Memory B cell (primary cell): ENCODE measurements around the gene DCP1B.
"Not testable (repeated sequence)": the region's sequence is repeated elsewhere in the genome, so short reads cannot be mapped to it uniquely, and the experiment has no call there.

Experiments used
- ATAC-seq: fragments of 150-1000 bp; cut with Tn5 transposase; 2 replicates; pipeline ENCODE4 v1.10.0; 2021; ENCODE audit warnings: low read depth, mild to moderate bottlenecking, moderate library complexity
- DNase-seq, 2 donors: peaks; one replicate each; pipeline ENCODE4 v3.0.0; 2022; ENCODE audit warnings: low spot score in 2 of 2
- H3K27ac Mint-ChIP-seq: one replicate; pipeline ENCODE4 v1.8.0; 2022; ENCODE audit warnings: mild to moderate bottlenecking, moderate library complexity, mixed read lengths
- H3K27me3 Mint-ChIP-seq: one replicate; pipeline ENCODE4 v1.8.0; 2022; ENCODE audit warnings: mixed read lengths
- H3K36me3 Mint-ChIP-seq: one replicate; pipeline ENCODE4 v1.8.0; 2022; ENCODE audit warnings: mild to moderate bottlenecking, mixed read lengths
- H3K4me1 Mint-ChIP-seq: one replicate; pipeline ENCODE4 v1.8.0; 2022; ENCODE audit warnings: mixed read lengths
- H3K4me3 Mint-ChIP-seq: one replicate; pipeline ENCODE4 v1.8.0; 2022; ENCODE audit warnings: mild to moderate bottlenecking, moderate library complexity, mixed read lengths
- H3K9me3 Mint-ChIP-seq: one replicate; pipeline ENCODE4 v1.8.0; 2022; ENCODE audit warnings: mixed read lengths

The DCP1B gene

GRCh38 chr12:1974812-1975211 lies 29.4 kb downstream of the DCP1B start:
- no peak overlapping the region for H3K27ac Mint-ChIP-seq
- no peak overlapping the region for H3K4me3 Mint-ChIP-seq
- H3K27me3 Mint-ChIP-seq: no peaks in the 10 kb centered on the region
- H3K9me3 Mint-ChIP-seq: no peaks in the 10 kb centered on the region
- no peaks in the 10 kb centered on the region for H3K4me1 Mint-ChIP-seq
- H3K36me3 Mint-ChIP-seq: peaks cover 7% of the 10 kb centered on the region
- ATAC-seq (no peak), DNase-seq (no peak)

GRCh38 chr12:1972856-1973317 lies 31.4 kb downstream of the DCP1B start:
- DNase-seq (no peak), ATAC-seq (no peak)
- peaks cover 5% of the 10 kb centered on the region for H3K36me3 Mint-ChIP-seq
- no peak overlapping the region for H3K4me3 Mint-ChIP-seq
- H3K27ac Mint-ChIP-seq: no peak overlapping the region
- no peaks in the 10 kb centered on the region for H3K4me1 Mint-ChIP-seq
- no peaks in the 10 kb centered on the region for H3K27me3 Mint-ChIP-seq
- no peaks in the 10 kb centered on the region for H3K9me3 Mint-ChIP-seq

GRCh38 chr12:1972260-1972659 lies 32.0 kb downstream of the DCP1B start:
- Mint-ChIP-seq H3K27me3 (no peaks in the 10 kb centered on the region), H3K4me1 (no peaks in the 10 kb centered on the region), H3K9me3 (no peaks in the 10 kb centered on the region), H3K36me3 (peaks cover 5% of the 10 kb centered on the region), H3K4me3 (no peak overlapping the region), H3K27ac (no peak overlapping the region)
- DNase-seq (no peak), ATAC-seq (no peak)

GRCh38 chr12:1970331-1970900 lies 33.8 kb downstream of the DCP1B start:
- H3K4me1 Mint-ChIP-seq: no peaks in the 10 kb centered on the region

GRCh38 chr12:1966561-1967226 lies 37.6 kb downstream of the DCP1B start:
- H3K4me1 Mint-ChIP-seq: no peaks in the 10 kb centered on the region
- H3K27ac Mint-ChIP-seq: no peak overlapping the region
- ATAC-seq (no peak), DNase-seq (no peak)
- no peak overlapping the region for H3K4me3 Mint-ChIP-seq
- H3K9me3 Mint-ChIP-seq: no peaks in the 10 kb centered on the region
- H3K36me3 Mint-ChIP-seq: peaks cover 16% of the 10 kb centered on the region
- no peaks in the 10 kb centered on the region for H3K27me3 Mint-ChIP-seq

More at GRCh38 chr12:1970331-1970900, 33.8 kb downstream of the DCP1B start:
- H3K27me3 Mint-ChIP-seq: no peaks in the 10 kb centered on the region
- H3K36me3 Mint-ChIP-seq: peaks cover 12% of the 10 kb centered on the region
- DNase-seq (no peak), ATAC-seq (no peak)
- no peak overlapping the region for H3K4me3 Mint-ChIP-seq
- no peak overlapping the region for H3K27ac Mint-ChIP-seq
- H3K9me3 Mint-ChIP-seq: no peaks in the 10 kb centered on the region

- ATAC-seq (no peak), DNase-seq (no peak)
- peaks cover 24% of the 10 kb centered on the region for H3K36me3 Mint-ChIP-seq
- H3K4me1 Mint-ChIP-seq: no peaks in the 10 kb centered on the region
- H3K9me3 Mint-ChIP-seq: no peaks in the 10 kb centered on the region
- no peak overlapping the region for H3K4me3 Mint-ChIP-seq
- no peak overlapping the region for H3K27ac Mint-ChIP-seq
- no peaks in the 10 kb centered on the region for H3K27me3 Mint-ChIP-seq
These were observed 38.3 kb downstream of the DCP1B start for GRCh38 chr12:1965916-1966315.

- Mint-ChIP-seq H3K27me3 (no peaks in the 10 kb centered on the region), H3K4me1 (no peaks in the 10 kb centered on the region), H3K36me3 (peaks cover 36% of the 10 kb centered on the region), H3K9me3 (peaks cover 4% of the 10 kb centered on the region), H3K27ac (peak overlapping the region; percentile 47), H3K4me3 (no peak overlapping the region)
- no peak for DNase-seq
- ATAC-seq: no peak
These were observed 41.9 kb downstream of the DCP1B start for GRCh38 chr12:1962051-1963020.

GRCh38 chr12:1956716-1957115 lies 47.5 kb downstream of the DCP1B start:
- Mint-ChIP-seq H3K27me3 (no peaks in the 10 kb centered on the region), H3K36me3 (peaks cover 29% of the 10 kb centered on the region), H3K4me1 (no peaks in the 10 kb centered on the region), H3K9me3 (peaks cover 4% of the 10 kb centered on the region), H3K4me3 (no peak overlapping the region), H3K27ac (no peak overlapping the region)
- DNase-seq: no peak
- ATAC-seq: no peak

GRCh38 chr12:1949771-1950470 lies 54.3 kb downstream of the DCP1B start:
- Mint-ChIP-seq H3K27me3 (no peaks in the 10 kb centered on the region), H3K27ac (no peak overlapping the region), H3K4me3 (no peak overlapping the region), H3K4me1 (no peaks in the 10 kb centered on the region), H3K9me3 (peaks cover 3% of the 10 kb centered on the region), H3K36me3 (peaks cover 39% of the 10 kb centered on the region)
- ATAC-seq (no peak), DNase-seq (no peak)

- DNase-seq: no peak
- no peaks in the 10 kb centered on the region for H3K4me1 Mint-ChIP-seq
- no peaks in the 10 kb centered on the region for H3K27me3 Mint-ChIP-seq
- H3K9me3 Mint-ChIP-seq: peaks cover 3% of the 10 kb centered on the region
- H3K27ac Mint-ChIP-seq: peak overlapping the region; percentile 30
- no peak for ATAC-seq
- H3K36me3 Mint-ChIP-seq: peaks cover 47% of the 10 kb centered on the region
- H3K4me3 Mint-ChIP-seq: no peak overlapping the region
These were observed 55.4 kb downstream of the DCP1B start for GRCh38 chr12:1948883-1949282.

GRCh38 chr12:1947081-1947480 lies 57.2 kb downstream of the DCP1B start:
- no peak for DNase-seq
- Mint-ChIP-seq H3K27me3 (no peaks in the 10 kb centered on the region), H3K9me3 (peaks cover 3% of the 10 kb centered on the region), H3K36me3 (peaks cover 55% of the 10 kb centered on the region), H3K4me3 (no peak overlapping the region), H3K27ac (no peak overlapping the region), H3K4me1 (no peaks in the 10 kb centered on the region)
- no peak for ATAC-seq

GRCh38 chr12:1946296-1946695 lies 58.0 kb downstream of the DCP1B start:
- peaks cover 54% of the 10 kb centered on the region for H3K36me3 Mint-ChIP-seq
- no peaks in the 10 kb centered on the region for H3K27me3 Mint-ChIP-seq
- H3K4me3 Mint-ChIP-seq: no peak overlapping the region
- H3K4me1 Mint-ChIP-seq: no peaks in the 10 kb centered on the region
- peaks cover 3% of the 10 kb centered on the region for H3K9me3 Mint-ChIP-seq
- no peak overlapping the region for H3K27ac Mint-ChIP-seq
- ATAC-seq: no peak
- no peak for DNase-seq

GRCh38 chr12:1945502-1945901 lies 58.8 kb downstream of the DCP1B start:
- ATAC-seq, H3K27ac Mint-ChIP-seq, H3K4me3 Mint-ChIP-seq, H3K9me3 Mint-ChIP-seq, DNase-seq, H3K27me3 Mint-ChIP-seq, H3K4me1 Mint-ChIP-seq: not testable (repeated sequence)
- H3K36me3 Mint-ChIP-seq: peaks cover 56% of the 10 kb centered on the region
